Astrocyte (in vitro differentiated cells and primary cell): ENCODE measurements around the gene DOCK11.

Experiments used
- CTCF ChIP-seq: IDR thresholded peaks from 2 replicates; pipeline ENCODE4 v1.5.1; 2011; ENCODE audit warnings: low read depth, mild to moderate bottlenecking, inconsistent platforms, low read length, moderate library complexity; ENCODE audit not compliant: insufficient read depth
- EZH2 ChIP-seq: IDR thresholded peaks from 2 replicates; pipeline ENCODE4 v1.6.1; 2012; ENCODE audit warnings: mild to moderate bottlenecking, low read length, inconsistent platforms; ENCODE audit not compliant: insufficient read depth

GRCh38 chrX:118504581-118504980 lies 9.0 kb downstream of the DOCK11 start:
- TF ChIP-seq CTCF = no peak
- TF ChIP-seq EZH2 = no peak
